GM12878 (cell line): Measurements from ENCODE around the gene MAN2B2.

Experiments
- CHD1 ChIP-seq: IDR thresholded peaks from 2 replicates; pipeline ENCODE4 v1.6.1; 2012; ENCODE audit warnings: low read depth, low read length, improper control_type of control experiment
- NR2C2 ChIP-seq: IDR thresholded peaks from 2 replicates; pipeline ENCODE4 v1.6.1; 2011; ENCODE audit warnings: borderline replicate concordance, low read depth; ENCODE audit not compliant: control insufficient read depth, insufficient read length

- TF ChIP-seq CHD1 (no peak), NR2C2 (no peak)
These were observed 57.1 kb downstream of the MAN2B2 start for GRCh38 chr4:6632125-6632524.
